NCI-H510A treated with DMSO at 0.1 percent for 48 hours (cell line): ENCODE data around the gene CGB3.

Experiments
- DNase-seq: peaks from one replicate; lab custom pipeline; 2025; lab: John Stamatoyannopoulos, UW

CGB3 gene

GRCh38 chr19:48988286-48988685 is 35.8 kb downstream of the CGB3 start:
- DNase-seq: no peak

GRCh38 chr19:48987323-48987722 is 36.8 kb downstream of the CGB3 start:
- no peak for DNase-seq

DNA sequence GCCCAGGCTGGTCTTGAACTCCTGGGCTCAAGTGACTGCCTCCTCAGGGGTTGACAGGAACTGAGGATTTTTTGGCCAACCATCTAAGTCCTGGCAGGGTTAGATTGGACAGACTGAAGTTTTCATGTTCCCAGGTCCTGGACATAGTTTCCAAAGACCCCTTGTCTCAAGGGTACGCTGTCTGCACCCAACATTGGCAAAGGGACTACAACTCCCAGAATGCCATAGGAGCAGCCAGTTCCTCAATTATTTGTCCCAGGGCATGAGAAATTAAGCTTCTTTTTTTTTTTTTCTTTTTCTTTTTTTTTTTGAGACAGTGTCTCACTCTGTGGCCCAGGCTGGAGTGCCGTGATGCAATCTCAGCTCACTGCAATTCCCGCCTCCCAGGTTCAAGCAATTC is 37.9 kb downstream of the CGB3 start:
- no peak for DNase-seq

DNA sequence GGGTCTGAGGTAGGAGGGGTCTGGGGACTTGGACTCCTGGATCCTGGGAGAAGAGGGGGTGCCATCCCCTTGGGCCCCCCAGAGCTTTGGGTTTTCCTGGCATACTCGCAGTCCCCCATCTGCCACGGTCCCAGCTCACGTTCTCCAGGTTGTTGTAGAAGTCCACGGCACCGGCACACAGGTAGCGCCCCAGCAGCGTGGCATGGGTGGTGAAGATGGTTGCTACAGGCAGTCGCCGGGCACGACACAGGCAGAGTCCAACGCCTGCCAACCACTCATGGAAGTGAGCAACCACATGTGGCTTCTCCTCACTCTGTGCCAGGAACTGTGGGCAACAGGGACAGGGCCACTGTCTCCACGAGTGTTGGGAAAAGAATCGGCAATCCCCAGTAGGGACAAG is 38.4 kb downstream of the CGB3 start:
- DNase-seq: no peak

GRCh38 chr19:48982280-48982679 is 41.9 kb downstream of the CGB3 start:
- DNase-seq: no peak

GRCh38 chr19:48977061-48977460 is 47.1 kb downstream of the CGB3 start:
- no peak for DNase-seq

- DNase-seq: no peak
Measured at GRCh38 chr19:48975947-48976847, 47.9 kb downstream of the CGB3 start.
